Measurements from ENCODE around the gene SSBP3. TPM values are rescaled to one million over a fixed set of nuclear protein-coding genes. Genes with fewer than 3 reads are reported as not detected.

Gene SSBP3
- total RNA-seq, 1 donor: 11.7 TPM

- TF ChIP-seq CTCF (IDR thresholded peaks at IDR 0.05; ENCODE audit: insufficient read depth, low read length): no peak
These were observed 27.2 kb downstream of the SSBP3 start for GRCh38 chr1:54378874-54379554.

GRCh38 chr1:54378157-54378873 lies 27.9 kb downstream of the SSBP3 start:
- no peak for DNase-seq (ENCODE audit: low read depth)
- TF ChIP-seq CTCF (IDR thresholded peaks at IDR 0.05; ENCODE audit: insufficient read depth, low read length): no peak
- H3K4me3 ChIP-seq (ENCODE audit: low read depth, low read length): no peak overlapping the region

More at GRCh38 chr1:54378874-54379554, 27.2 kb downstream of the SSBP3 start:
- H3K4me3 ChIP-seq (ENCODE audit: low read depth, low read length): no peak overlapping the region
- no peak for DNase-seq (ENCODE audit: low read depth)

GRCh38 chr1:54377040-54377691 lies 29.0 kb downstream of the SSBP3 start:
- H3K4me3 ChIP-seq (ENCODE audit: low read depth, low read length): no peak overlapping the region
- no peak for DNase-seq (ENCODE audit: low read depth)
- TF ChIP-seq CTCF (IDR thresholded peaks at IDR 0.05; ENCODE audit: insufficient read depth, low read length): no peak

GRCh38 chr1:54376430-54377039 lies 29.7 kb downstream of the SSBP3 start:
- DNase-seq (ENCODE audit: low read depth): no peak
- no peak overlapping the region for H3K4me3 ChIP-seq (ENCODE audit: low read depth, low read length)
- no peak for TF ChIP-seq CTCF (IDR thresholded peaks at IDR 0.05; ENCODE audit: insufficient read depth, low read length)

GRCh38 chr1:54375712-54376429 lies 30.3 kb downstream of the SSBP3 start:
- H3K4me3 ChIP-seq (ENCODE audit: low read depth, low read length): no peak overlapping the region
- no peak for TF ChIP-seq CTCF (IDR thresholded peaks at IDR 0.05; ENCODE audit: insufficient read depth, low read length)
- no peak for DNase-seq (ENCODE audit: low read depth)

- H3K4me3 ChIP-seq (ENCODE audit: low read depth, low read length): no peak overlapping the region
- DNase-seq (ENCODE audit: low read depth): no peak
- TF ChIP-seq CTCF (IDR thresholded peaks at IDR 0.05; ENCODE audit: insufficient read depth, low read length): no peak
These were observed 30.9 kb downstream of the SSBP3 start for GRCh38 chr1:54375298-54375697.
